ENCODE measurements around the gene AKR1B15. TPM values are rescaled to one million over a fixed set of nuclear protein-coding genes. Genes with fewer than 3 reads are reported as not detected.

The AKR1B15 gene
- total RNA-seq, 1 donor from 2014 or later = not detected

- no peak overlapping the region for H3K27ac ChIP-seq
- H3K4me3 ChIP-seq = no peak overlapping the region
- no peaks in the 10 kb centered on the region for H3K4me1 ChIP-seq
- no peaks in the 10 kb centered on the region for H3K9me3 ChIP-seq
- intact Hi-C loops (cut with DNase I) = no loop called here
- H3K27me3 ChIP-seq = no peaks in the 10 kb centered on the region
- H3K36me3 ChIP-seq = no peaks in the 10 kb centered on the region
- DNase-seq = no peak
- no peak for TF ChIP-seq CTCF (IDR thresholded peaks at IDR 0.05)
- ATAC-seq = no peak
Measured at GRCh38 chr7:134527979-134528371, 20.9 kb upstream of the AKR1B15 start.

DNA sequence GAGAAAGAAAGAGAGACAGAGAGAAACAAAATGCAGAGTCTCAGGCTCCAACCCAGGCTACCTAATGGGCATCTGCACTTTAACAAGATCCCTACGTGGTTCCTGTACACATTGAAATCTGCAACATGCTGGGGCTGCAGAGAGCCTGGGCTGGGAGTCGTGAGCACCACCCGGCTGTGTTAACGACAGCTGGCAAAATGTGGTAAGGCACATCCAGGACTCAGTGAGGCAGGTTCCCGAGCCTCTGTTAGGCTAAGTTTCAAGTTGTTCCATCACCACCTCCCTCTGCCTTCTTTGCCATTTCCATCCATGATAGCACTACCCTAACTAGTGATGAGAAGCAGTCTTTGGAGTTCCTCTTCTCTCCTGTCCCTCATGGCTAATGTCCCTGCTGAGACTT lies 20.2 kb upstream of the AKR1B15 start:
- intact Hi-C loops (cut with DNase I) = no loop called here
- H3K4me3 ChIP-seq = no peak overlapping the region
- no peak for ATAC-seq

DNA sequence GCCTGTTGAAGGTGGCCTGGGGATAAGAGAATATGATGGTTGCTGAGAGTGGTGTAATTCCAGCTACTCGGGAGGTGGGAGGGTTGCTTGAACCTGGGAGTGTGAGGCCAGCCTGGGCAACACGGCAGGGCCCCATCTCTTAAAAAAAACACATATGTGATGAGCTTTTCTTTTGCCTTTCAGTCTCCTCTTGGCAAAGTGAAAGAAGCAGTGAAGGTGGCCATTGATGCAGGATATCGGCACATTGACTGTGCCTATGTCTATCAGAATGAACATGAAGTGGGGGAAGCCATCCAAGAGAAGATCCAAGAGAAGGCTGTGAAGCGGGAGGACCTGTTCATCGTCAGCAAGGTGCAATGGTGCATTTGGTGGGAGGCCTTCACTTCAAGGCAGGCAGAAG lies 18.4 kb upstream of the AKR1B15 start:
- DNase-seq = no peak

More for the DNA sequence above, 20.2 kb upstream of the AKR1B15 start:
- no peaks in the 10 kb centered on the region for H3K36me3 ChIP-seq
- no peak for TF ChIP-seq CTCF (IDR thresholded peaks at IDR 0.05)
- no peaks in the 10 kb centered on the region for H3K27me3 ChIP-seq
- no peaks in the 10 kb centered on the region for H3K9me3 ChIP-seq
- DNase-seq = no peak
- H3K4me1 ChIP-seq = no peaks in the 10 kb centered on the region
- H3K27ac ChIP-seq = no peak overlapping the region

GRCh38 chr7:134532180-134532953 lies 16.5 kb upstream of the AKR1B15 start:
- Histone ChIP-seq H3K27me3 (no peaks in the 10 kb centered on the region), H3K9me3 (no peaks in the 10 kb centered on the region), H3K36me3 (no peaks in the 10 kb centered on the region), H3K27ac (no peak overlapping the region), H3K4me1 (no peaks in the 10 kb centered on the region), H3K4me3 (no peak overlapping the region)
- DNase-seq (no peak), ATAC-seq (peak; percentile 63)
- TF ChIP-seq CTCF (IDR thresholded peaks at IDR 0.05) = no peak
- intact Hi-C loops (cut with DNase I) = no loop called here

More for the DNA sequence above, 18.4 kb upstream of the AKR1B15 start:
- H3K9me3 ChIP-seq = no peaks in the 10 kb centered on the region
- no peaks in the 10 kb centered on the region for H3K36me3 ChIP-seq
- intact Hi-C loops (cut with DNase I) = no loop called here
- no peaks in the 10 kb centered on the region for H3K4me1 ChIP-seq
- TF ChIP-seq CTCF (IDR thresholded peaks at IDR 0.05) = no peak
- H3K4me3 ChIP-seq = no peak overlapping the region
- no peaks in the 10 kb centered on the region for H3K27me3 ChIP-seq
- ATAC-seq = no peak
- H3K27ac ChIP-seq = no peak overlapping the region

- Histone ChIP-seq H3K9me3 (no peaks in the 10 kb centered on the region), H3K4me3 (no peak overlapping the region), H3K4me1 (no peaks in the 10 kb centered on the region), H3K36me3 (no peaks in the 10 kb centered on the region), H3K27ac (no peak overlapping the region), H3K27me3 (no peaks in the 10 kb centered on the region)
- no peak for ATAC-seq
- no peak for DNase-seq
- TF ChIP-seq CTCF (IDR thresholded peaks at IDR 0.05) = no peak
- intact Hi-C loops (cut with DNase I) = no loop called here
Measured at GRCh38 chr7:134532954-134533218, 16.0 kb upstream of the AKR1B15 start.

DNA sequence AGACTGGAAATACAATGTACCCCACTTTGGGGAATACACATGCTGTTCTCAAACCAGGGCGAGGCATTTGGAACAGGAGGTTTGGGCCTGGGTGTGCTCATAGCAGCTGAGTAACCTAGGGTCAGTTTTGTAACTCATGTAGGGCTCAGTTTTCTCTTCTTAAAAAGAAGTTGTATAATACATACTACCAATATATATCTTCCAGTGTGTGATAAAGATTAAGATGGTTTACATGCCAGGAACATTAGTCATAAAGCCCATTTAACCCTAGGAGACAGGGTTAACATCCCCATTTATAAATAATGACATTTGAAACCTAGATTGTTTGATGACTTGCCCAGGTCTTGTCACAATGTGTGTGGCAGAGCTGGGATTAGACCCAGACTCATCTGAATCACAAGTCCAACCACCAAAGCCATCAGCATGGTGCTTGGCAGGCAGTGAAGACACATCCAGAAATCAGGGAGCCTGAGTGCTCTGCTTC lies 15.6 kb upstream of the AKR1B15 start:
- Histone ChIP-seq H3K27me3 (no peaks in the 10 kb centered on the region), H3K4me1 (no peaks in the 10 kb centered on the region), H3K27ac (no peak overlapping the region), H3K4me3 (no peak overlapping the region), H3K9me3 (no peaks in the 10 kb centered on the region), H3K36me3 (no peaks in the 10 kb centered on the region)
- intact Hi-C loops (cut with DNase I) = no loop called here
- ATAC-seq (no peak), DNase-seq (no peak)
- TF ChIP-seq CTCF (IDR thresholded peaks at IDR 0.05) = no peak
